ENCODE measurements around the gene PTGS1. TPM values are rescaled to one million over a fixed set of nuclear protein-coding genes. Genes with fewer than 3 reads are reported as not detected.

The PTGS1 gene
- total RNA-seq, result 122 and 135 TPM in 2 replicates

GRCh38 chr9:122370869-122371755, at the start of gene PTGS1:
TSS of gene PTGS1 (plus strand) at chr9:122371024. CDS start at chr9:122371085, 61 bp downstream.

Other genes with a start within 250 kb of the PTGS1 start
- 26.9 and 36.6 TPM in 2 replicates for gene NDUFA8, start 211.2 kb upstream of the PTGS1 start, total RNA-seq
- gene MORN5, start 211.1 kb upstream of the PTGS1 start, total RNA-seq, result not detected in 2 replicates
- gene LHX6, start 142.1 kb upstream of the PTGS1 start, total RNA-seq, result 0.05 and 0.81 TPM in 2 replicates
- gene RBM18, start 106.2 kb upstream of the PTGS1 start, total RNA-seq, result 7.3 and 10.9 TPM in 2 replicates
- 21.8 and 25.7 TPM in 2 replicates for gene MRRF, start 106.1 kb upstream of the PTGS1 start, total RNA-seq
- gene OR1J1, start 106.9 kb downstream of the PTGS1 start, total RNA-seq, result not detected in 2 replicates
- gene OR1J2, start 139.8 kb downstream of the PTGS1 start, total RNA-seq, result not detected in 2 replicates
- gene OR1J4, start 148.1 kb downstream of the PTGS1 start, total RNA-seq, result not detected in 2 replicates
- gene OR1N1, start 156.3 kb downstream of the PTGS1 start, total RNA-seq, result not detected in 2 replicates
- not detected in 2 replicates for gene OR1N2, start 182.1 kb downstream of the PTGS1 start, total RNA-seq
- 0.37 TPM in 1 of 2 replicates, not detected in the other for gene OR1L8, start 212.4 kb downstream of the PTGS1 start, total RNA-seq
- gene OR1Q1, start 243.7 kb downstream of the PTGS1 start, total RNA-seq, result not detected in 2 replicates

Measured in cardiac ventricle fibroblast (primary cell).